ENCODE data around the gene INSRR. TPM values are rescaled to one million over a fixed set of nuclear protein-coding genes. Genes with fewer than 3 reads are reported as not detected.

INSRR gene
- total RNA-seq, 6 experiments from 2014 or later, result not detected

DNA sequence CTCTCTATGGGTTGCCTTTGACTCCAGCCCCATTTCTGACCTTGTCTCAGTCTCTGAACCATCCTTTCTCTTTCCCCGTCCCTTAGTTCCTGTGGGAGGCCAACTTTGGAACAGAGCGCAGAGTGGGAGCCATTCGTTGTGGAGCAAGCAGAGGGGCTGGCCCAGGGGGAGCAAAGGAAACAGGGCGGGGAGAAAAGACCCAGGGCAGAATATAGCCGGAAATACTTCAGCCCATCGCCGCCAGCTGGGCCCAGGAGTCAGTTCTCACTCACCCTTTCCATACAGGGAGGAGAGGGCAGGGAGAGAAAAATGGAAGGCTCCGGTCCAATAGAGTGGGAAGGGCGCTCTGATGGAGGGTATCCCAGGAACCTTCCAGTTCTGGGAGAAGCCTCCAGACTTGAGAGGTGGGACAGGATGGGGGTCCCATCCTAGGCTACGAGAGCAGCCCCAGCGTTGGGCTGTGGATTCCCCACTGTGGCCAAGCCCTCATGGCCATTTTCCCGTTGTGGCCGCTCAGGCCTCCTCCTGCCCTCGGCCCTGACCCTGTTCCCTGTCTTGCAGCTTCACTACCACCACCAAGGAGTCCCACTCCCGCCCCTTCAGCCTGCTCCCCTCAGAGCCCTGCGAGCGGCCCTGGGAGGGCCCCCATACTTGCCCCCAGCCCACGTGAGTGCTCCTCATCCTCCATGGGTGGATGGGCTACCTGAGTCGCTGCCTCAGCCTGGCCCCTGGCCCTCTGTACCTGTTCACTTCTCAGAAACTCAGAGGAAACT lies 45.5 kb upstream of the INSRR start:
- no peak for DNase-seq
- no peaks in the 10 kb centered on the region for H3K9me3 Mint-ChIP-seq
- peaks cover 6% of the 10 kb centered on the region for H3K27me3 Mint-ChIP-seq (ENCODE audit: insufficient read depth)
- H3K4me3 Mint-ChIP-seq, result no peak overlapping the region
- TF ChIP-seq, protein P1, sequence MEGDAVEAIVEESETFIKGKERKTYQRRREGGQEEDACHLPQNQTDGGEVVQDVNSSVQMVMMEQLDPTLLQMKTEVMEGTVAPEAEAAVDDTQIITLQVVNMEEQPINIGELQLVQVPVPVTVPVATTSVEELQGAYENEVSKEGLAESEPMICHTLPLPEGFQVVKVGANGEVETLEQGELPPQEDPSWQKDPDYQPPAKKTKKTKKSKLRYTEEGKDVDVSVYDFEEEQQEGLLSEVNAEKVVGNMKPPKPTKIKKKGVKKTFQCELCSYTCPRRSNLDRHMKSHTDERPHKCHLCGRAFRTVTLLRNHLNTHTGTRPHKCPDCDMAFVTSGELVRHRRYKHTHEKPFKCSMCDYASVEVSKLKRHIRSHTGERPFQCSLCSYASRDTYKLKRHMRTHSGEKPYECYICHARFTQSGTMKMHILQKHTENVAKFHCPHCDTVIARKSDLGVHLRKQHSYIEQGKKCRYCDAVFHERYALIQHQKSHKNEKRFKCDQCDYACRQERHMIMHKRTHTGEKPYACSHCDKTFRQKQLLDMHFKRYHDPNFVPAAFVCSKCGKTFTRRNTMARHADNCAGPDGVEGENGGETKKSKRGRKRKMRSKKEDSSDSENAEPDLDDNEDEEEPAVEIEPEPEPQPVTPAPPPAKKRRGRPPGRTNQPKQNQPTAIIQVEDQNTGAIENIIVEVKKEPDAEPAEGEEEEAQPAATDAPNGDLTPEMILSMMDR (IDR thresholded peaks at IDR 0.05), result no peak
- H3K36me3 Mint-ChIP-seq (ENCODE audit: low read depth), result no peaks in the 10 kb centered on the region; the same call in 1 of the 2 replicates
- no peak overlapping the region for H3K27ac Mint-ChIP-seq
- peaks cover 36% of the 10 kb centered on the region for H3K4me1 Mint-ChIP-seq (ENCODE audit: low read depth)

DNA sequence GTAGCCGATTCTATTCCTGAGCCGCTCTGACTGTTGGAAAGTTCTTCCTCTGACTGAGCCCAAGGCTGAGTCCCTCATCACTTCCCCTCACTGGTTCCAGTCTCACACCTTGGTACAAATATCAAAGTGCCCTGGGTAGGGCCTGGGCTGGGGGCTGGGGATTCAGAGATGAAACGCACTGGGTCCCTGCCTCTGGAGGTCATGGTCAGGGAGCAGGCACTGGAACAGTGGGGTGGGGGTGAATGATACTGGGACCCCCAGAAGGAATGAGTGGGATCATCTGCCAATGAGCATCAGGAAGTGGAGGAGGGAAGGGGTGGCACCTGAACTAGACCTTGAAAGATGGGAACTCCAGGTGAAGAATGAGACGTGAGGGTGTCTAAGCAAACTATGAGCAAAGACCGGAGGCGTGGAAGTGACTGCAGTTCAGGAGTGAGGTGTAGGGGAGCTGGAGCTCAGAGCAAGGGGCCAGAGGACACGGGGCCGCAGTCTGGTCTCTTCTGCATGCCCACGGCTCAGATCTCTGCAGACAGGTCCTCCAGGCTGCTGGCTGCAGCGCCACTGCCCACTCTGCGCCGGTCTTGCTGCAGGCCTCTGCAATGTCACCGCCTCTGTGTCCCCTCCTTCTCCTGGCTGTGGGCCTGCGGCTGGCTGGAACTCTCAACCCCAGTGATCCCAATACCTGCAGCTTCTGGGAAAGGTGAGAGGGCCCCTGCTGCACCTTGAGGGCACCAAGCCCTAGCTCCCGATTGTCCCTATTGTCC lies 44.6 kb upstream of the INSRR start:
- Mint-ChIP-seq H3K4me1 (ENCODE audit: low read depth) (peaks cover 42% of the 10 kb centered on the region), H3K27ac (peak overlapping the region; percentile 42; the same call in 1 of the 2 replicates), H3K36me3 (ENCODE audit: low read depth) (peaks cover 5% of the 10 kb centered on the region; the same call in 1 of the 2 replicates), H3K9me3 (no peaks in the 10 kb centered on the region), H3K27me3 (ENCODE audit: insufficient read depth) (peaks cover 6% of the 10 kb centered on the region), H3K4me3 (no peak overlapping the region)
- DNase-seq, result no peak
- TF ChIP-seq, protein P1 (IDR thresholded peaks at IDR 0.05), result no peak

DNA sequence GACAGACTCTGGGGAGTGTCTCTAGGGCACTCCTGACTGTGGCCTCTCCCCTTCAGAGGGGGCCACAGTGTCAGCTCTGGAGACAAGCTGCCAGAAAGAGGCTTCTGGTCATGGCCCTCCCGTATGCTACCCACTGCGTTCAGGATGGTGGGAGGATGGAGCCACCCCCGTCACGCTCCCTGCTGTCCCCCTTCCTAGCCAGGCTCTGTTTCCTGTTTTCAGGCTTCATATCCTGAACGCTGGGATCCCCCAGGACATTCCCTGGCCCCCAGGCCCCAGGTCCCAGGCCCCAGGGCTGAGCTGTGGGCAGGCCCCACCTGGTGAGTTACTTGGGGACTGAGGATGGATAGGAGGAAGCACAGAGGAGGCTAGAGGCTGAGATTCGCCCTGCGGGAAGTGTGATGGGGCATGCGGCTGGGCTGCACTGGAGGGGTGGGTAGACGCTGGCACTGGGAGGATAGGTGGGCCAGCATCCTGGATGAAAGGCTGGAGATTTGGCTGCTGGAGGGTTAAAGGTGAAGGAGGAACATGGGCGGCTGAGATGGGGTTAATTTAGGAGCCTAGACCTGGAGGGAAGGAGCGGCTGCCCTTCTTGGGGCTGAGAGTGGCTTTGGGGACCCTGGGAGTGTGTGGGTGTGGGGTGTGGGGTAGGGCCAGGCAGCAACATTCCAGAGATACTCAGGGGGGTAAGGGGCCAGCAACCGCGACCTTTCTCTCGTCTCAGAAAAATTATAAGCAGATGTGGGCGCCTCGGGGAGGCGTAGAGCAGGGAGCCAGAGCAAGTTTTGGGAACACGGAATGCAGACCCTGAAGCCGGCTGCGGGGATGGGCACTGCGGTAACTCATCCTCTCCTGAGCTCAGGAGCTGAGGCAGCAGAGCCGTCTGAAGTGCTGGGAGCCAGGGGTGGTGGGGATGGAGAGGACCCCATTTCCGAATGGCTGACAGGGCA lies 43.3 kb upstream of the INSRR start:
- TF ChIP-seq, protein P1 (IDR thresholded peaks at IDR 0.05), result no peak
- H3K27ac Mint-ChIP-seq, result no peak overlapping the region
- H3K9me3 Mint-ChIP-seq, result no peaks in the 10 kb centered on the region
- H3K36me3 Mint-ChIP-seq (ENCODE audit: low read depth), result peaks cover 7% of the 10 kb centered on the region; the same call in 1 of the 2 replicates
- H3K4me3 Mint-ChIP-seq, result no peak overlapping the region; the same call in none of the 2 replicates
- H3K27me3 Mint-ChIP-seq (ENCODE audit: insufficient read depth), result peaks cover 6% of the 10 kb centered on the region
- no peak for DNase-seq
- H3K4me1 Mint-ChIP-seq (ENCODE audit: low read depth), result peaks cover 50% of the 10 kb centered on the region

DNA sequence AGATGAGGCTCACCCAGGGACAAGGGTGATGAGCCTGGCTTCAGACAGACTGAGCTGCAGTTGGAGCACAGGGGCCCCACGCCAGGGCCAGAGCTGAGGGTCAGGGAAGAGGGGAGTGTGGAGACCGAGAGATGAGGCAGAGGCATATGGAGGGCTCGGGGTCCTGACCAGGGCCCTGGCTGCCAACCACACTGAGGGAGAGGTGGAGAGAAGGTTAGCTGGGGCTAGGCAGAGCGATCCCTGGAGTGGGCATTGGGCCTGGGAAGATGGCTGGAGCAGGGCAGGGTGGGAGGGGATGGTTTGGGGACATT lies 42.6 kb upstream of the INSRR start:
- Mint-ChIP-seq H3K4me3 (no peak overlapping the region), H3K9me3 (no peaks in the 10 kb centered on the region), H3K27me3 (ENCODE audit: insufficient read depth) (peaks cover 6% of the 10 kb centered on the region), H3K36me3 (ENCODE audit: low read depth) (peaks cover 7% of the 10 kb centered on the region; the same call in 1 of the 2 replicates), H3K27ac (no peak overlapping the region), H3K4me1 (ENCODE audit: low read depth) (peaks cover 50% of the 10 kb centered on the region)
- DNase-seq, result no peak
- TF ChIP-seq, protein P1 (IDR thresholded peaks at IDR 0.05), result no peak

DNA sequence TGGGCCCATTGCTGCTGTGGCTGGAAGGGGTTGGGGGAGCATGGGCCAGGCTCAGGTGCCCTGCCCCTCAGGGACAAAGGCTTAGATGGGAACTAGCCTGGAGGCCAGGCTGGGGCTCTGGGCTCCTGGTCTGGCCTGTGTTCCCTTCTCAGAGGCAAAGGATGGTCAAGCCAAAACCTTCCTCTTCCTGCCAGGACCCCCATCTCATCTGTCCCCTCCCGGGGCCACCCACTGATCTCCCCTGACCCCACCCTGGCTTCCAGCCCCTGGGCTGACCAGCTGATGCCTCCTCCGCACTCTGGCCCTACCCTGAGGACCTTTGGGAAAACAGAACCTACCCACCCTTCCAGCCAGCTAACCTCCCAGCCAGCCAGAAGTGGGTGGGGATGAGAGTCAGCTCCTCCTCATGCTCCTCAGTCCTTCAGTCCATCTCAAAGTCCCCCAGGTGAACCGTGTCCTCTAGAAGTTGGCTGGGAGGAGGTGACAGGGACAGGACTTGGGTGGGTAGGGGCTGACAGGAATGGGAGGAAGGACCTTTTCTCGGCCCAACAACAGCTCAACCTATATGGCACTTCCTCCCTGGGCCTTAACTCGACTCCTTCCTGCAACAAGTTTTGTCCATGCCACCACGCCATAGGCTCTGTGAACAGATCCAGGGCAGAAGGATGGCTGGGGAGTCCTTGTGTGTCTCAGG lies 42.1 kb upstream of the INSRR start:
- peaks cover 6% of the 10 kb centered on the region for H3K27me3 Mint-ChIP-seq (ENCODE audit: insufficient read depth)
- TF ChIP-seq, protein P1 (IDR thresholded peaks at IDR 0.05), result no peak
- peaks cover 7% of the 10 kb centered on the region; the same call in 1 of the 2 replicates for H3K36me3 Mint-ChIP-seq (ENCODE audit: low read depth)
- no peak overlapping the region for H3K27ac Mint-ChIP-seq
- no peak for DNase-seq
- no peaks in the 10 kb centered on the region for H3K9me3 Mint-ChIP-seq
- peaks cover 55% of the 10 kb centered on the region for H3K4me1 Mint-ChIP-seq (ENCODE audit: low read depth)
- no peak overlapping the region for H3K4me3 Mint-ChIP-seq

Data from HFFc6 (cell line).